ENCODE data around the gene ZBTB38. TPM values are rescaled to one million over a fixed set of nuclear protein-coding genes. Genes with fewer than 3 reads are reported as not detected.

Gene ZBTB38
- total and polyA plus RNA-seq, 2 of the 13 experiments (the other 11 are each of a cell fraction or from before 2014, with no cell fraction given) = 26.8 to 51.7 TPM

GRCh38 chr3:141391298-141391990 lies 23.1 kb downstream of the ZBTB38 start:
- Histone ChIP-seq H3K4me2 (ENCODE audit: low read depth, low read length) (no peak overlapping the region), H3K27me3 (ENCODE audit: control insufficient read depth in 1 of 2, insufficient read depth in 2 of 2, low read length in 2 of 2) (no peaks in the 10 kb centered on the region), H4K20me1 (ENCODE audit: insufficient read depth, low read length) (no peaks in the 10 kb centered on the region), H3K9ac (ENCODE audit: insufficient read depth, low read depth, low read length) (0 out of 2 replicates have a peak overlapping the region, but pooled peaks have one; percentile 12), H3K4me1 (ENCODE audit: insufficient read depth, low read length) (peaks cover 58% of the 10 kb centered on the region), H3K9me3 (ENCODE audit: low read length) (no peaks in the 10 kb centered on the region), H3K36me3 (replicated peaks in 1 of 2; ENCODE audit: control insufficient read depth in 1 of 2, insufficient read depth in 2 of 2, low read length in 2 of 2) (peaks cover 5 to 15% of the 10 kb centered on the region in 2 experiments), H2AFZ (ENCODE audit: low read length) (no peak overlapping the region), H3K27ac (ENCODE audit: extremely low read length, insufficient read depth, low read length) (peak overlapping the region; percentile 33), H3K4me3 (replicated peaks in 1 of 3; ENCODE audit: insufficient read depth in 1 of 3, low read depth in 2 of 3, low read length in 3 of 3) (no peak overlapping the region), H3K79me2 (ENCODE audit: insufficient read depth, low read length) (no peaks in the 10 kb centered on the region)
- ChIA-PET CTCF (ENCODE audit: low intra/inter-chr PET ratio, low total read pairs) (no interaction called here), POLR2A (interaction anchor here (0.7 to 0.9 kb wide), 2 partner anchors 9 to 80 kb away, joined by 3 read pairs; no protein-coding TSS in a partner anchor)
- DNase-seq (ENCODE audit: low spot score) (no peak), FAIRE-seq (no peak), ATAC-seq (no peak)
- intact Hi-C loops (cut with micrococcal nuclease; ENCODE audit: unreplicated experiment) = no loop called here
- WGBS (ENCODE audit: low lambda C conversion rate) = 84% methylated on average over 4 of the region's 4 CpGs
- BruUV-seq (replicated peaks) = no TSS peak
- in situ Hi-C loops (cut with HindIII; ENCODE audit: extremely low pct_ligation_motif_present, low pct_unique_long_range_greater_than_20kb) = no loop called here
- peak; percentile 31; the same call in 1 of the 2 replicates for TF ChIP-seq NR2F6 (IDR thresholded peaks at IDR 0.05)
- TF ChIP-seq NR2F6 (CRISPR knock-in tag; IDR thresholded peaks at IDR 0.05) = no peak
- no peak for TF ChIP-seq FOXC1 (CRISPR knock-in tag; IDR thresholded peaks at IDR 0.05; ENCODE audit: borderline replicate concordance)
- peak; percentile 68 for TF ChIP-seq NR2C2 (CRISPR knock-in tag; IDR thresholded peaks at IDR 0.05; ENCODE audit: borderline replicate concordance)
- peak; percentile 37; the same call in 1 of the 2 replicates for TF ChIP-seq RARA (CRISPR knock-in tag; IDR thresholded peaks at IDR 0.05)
- TF ChIP-seq ZNF101 (CRISPR knock-in tag; IDR thresholded peaks at IDR 0.05; ENCODE audit: borderline replicate concordance, low read depth) = no peak

- ChIA-PET POLR2A (no interaction called here), CTCF (ENCODE audit: low intra/inter-chr PET ratio, low total read pairs) (no interaction called here)
- TF ChIP-seq POGZ (CRISPR knock-in tag; IDR thresholded peaks at IDR 0.05) = no peak
- TF ChIP-seq ZNF24 (IDR thresholded peaks at IDR 0.05) = no peak
- TF ChIP-seq TAF15 (IDR thresholded peaks at IDR 0.05; ENCODE audit: low read depth, low read length, poor library complexity, severe bottlenecking) = no peak
- in situ Hi-C loops (cut with HindIII; ENCODE audit: extremely low pct_ligation_motif_present, low pct_unique_long_range_greater_than_20kb) = no loop called here
- Histone ChIP-seq H3K36me3 (replicated peaks in 1 of 2; ENCODE audit: control insufficient read depth in 1 of 2, insufficient read depth in 2 of 2, low read length in 2 of 2) (peaks cover 3 to 15% of the 10 kb centered on the region in 2 experiments), H3K4me1 (ENCODE audit: insufficient read depth, low read length) (peaks cover 54% of the 10 kb centered on the region), H4K20me1 (ENCODE audit: insufficient read depth, low read length) (no peaks in the 10 kb centered on the region), H3K4me2 (ENCODE audit: low read depth, low read length) (no peak overlapping the region), H3K79me2 (ENCODE audit: insufficient read depth, low read length) (no peaks in the 10 kb centered on the region), H2AFZ (ENCODE audit: low read length) (no peak overlapping the region), H3K27me3 (ENCODE audit: control insufficient read depth in 1 of 2, insufficient read depth in 2 of 2, low read length in 2 of 2) (no peaks in the 10 kb centered on the region), H3K9me3 (ENCODE audit: low read length) (no peaks in the 10 kb centered on the region), H3K9ac (ENCODE audit: insufficient read depth, low read depth, low read length) (no peak overlapping the region), H3K4me3 (replicated peaks in 1 of 3; ENCODE audit: insufficient read depth in 1 of 3, low read depth in 2 of 3, low read length in 3 of 3) (no peak overlapping the region), H3K27ac (ENCODE audit: extremely low read length, insufficient read depth, low read length) (peak overlapping the region; percentile 33)
- 83% methylated on average over 4 of the region's 4 CpGs for WGBS (ENCODE audit: low lambda C conversion rate)
- intact Hi-C loops (cut with micrococcal nuclease; ENCODE audit: unreplicated experiment) = no loop called here
- no TSS peak for BruUV-seq (replicated peaks)
- ATAC-seq = no peak
- DNase-seq (ENCODE audit: low spot score) = no peak
- no peak for FAIRE-seq
Observed at GRCh38 chr3:141391991-141392316, 23.6 kb downstream of the ZBTB38 start.

Data from HepG2 (cell line).